ENCODE measurements around the gene UNC119B.

GRCh38 chr12:120689397-120690082, 20.7 kb upstream of the UNC119B start:
- TF ChIP-seq, protein P1, sequence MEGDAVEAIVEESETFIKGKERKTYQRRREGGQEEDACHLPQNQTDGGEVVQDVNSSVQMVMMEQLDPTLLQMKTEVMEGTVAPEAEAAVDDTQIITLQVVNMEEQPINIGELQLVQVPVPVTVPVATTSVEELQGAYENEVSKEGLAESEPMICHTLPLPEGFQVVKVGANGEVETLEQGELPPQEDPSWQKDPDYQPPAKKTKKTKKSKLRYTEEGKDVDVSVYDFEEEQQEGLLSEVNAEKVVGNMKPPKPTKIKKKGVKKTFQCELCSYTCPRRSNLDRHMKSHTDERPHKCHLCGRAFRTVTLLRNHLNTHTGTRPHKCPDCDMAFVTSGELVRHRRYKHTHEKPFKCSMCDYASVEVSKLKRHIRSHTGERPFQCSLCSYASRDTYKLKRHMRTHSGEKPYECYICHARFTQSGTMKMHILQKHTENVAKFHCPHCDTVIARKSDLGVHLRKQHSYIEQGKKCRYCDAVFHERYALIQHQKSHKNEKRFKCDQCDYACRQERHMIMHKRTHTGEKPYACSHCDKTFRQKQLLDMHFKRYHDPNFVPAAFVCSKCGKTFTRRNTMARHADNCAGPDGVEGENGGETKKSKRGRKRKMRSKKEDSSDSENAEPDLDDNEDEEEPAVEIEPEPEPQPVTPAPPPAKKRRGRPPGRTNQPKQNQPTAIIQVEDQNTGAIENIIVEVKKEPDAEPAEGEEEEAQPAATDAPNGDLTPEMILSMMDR (IDR thresholded peaks at IDR 0.05 in 4 of 5, conservative IDR thresholded peaks at IDR 0.05 in 1 of 5), result no peak
- no peak for TF ChIP-seq POLR2A (IDR thresholded peaks at IDR 0.05)
